GM21825 (cell line): ENCODE data around the gene OR51B4.
"Not testable (repeated sequence)": the region's sequence is repeated elsewhere in the genome, so short reads cannot be mapped to it uniquely, and the experiment has no call there.

Source experiments
- ATAC-seq: cut with Tn5 transposase; IDR thresholded peaks from one replicate; pipeline ENCODE4 v1.9.1; 2021; ENCODE audit warnings: mild to moderate bottlenecking, moderate library complexity; ENCODE audit not compliant: unreplicated experiment

OR51B4 gene

GRCh38 chr11:5297721-5298323 lies 3.9 kb downstream of the OR51B4 start:
- ATAC-seq: no peak

- ATAC-seq: not testable (repeated sequence)
These were observed 7.3 kb downstream of the OR51B4 start for GRCh38 chr11:5294342-5294995.

- ATAC-seq: no peak
These were observed 8.7 kb downstream of the OR51B4 start for GRCh38 chr11:5293028-5293427.

GRCh38 chr11:5291207-5291838 lies 10.4 kb downstream of the OR51B4 start:
- ATAC-seq: peak; percentile 93

GRCh38 chr11:5290106-5290505 lies 11.6 kb downstream of the OR51B4 start:
- ATAC-seq: no peak

GRCh38 chr11:5289696-5290095 lies 12.1 kb downstream of the OR51B4 start:
- ATAC-seq: no peak

GRCh38 chr11:5288906-5289550 lies 12.7 kb downstream of the OR51B4 start:
- ATAC-seq: no peak

- no peak for ATAC-seq
These were observed 13.4 kb downstream of the OR51B4 start for GRCh38 chr11:5288108-5288905.

GRCh38 chr11:5286901-5287300 lies 14.8 kb downstream of the OR51B4 start:
- ATAC-seq: no peak

- ATAC-seq: no peak
These were observed 15.4 kb downstream of the OR51B4 start for GRCh38 chr11:5286351-5286750.

GRCh38 chr11:5285703-5286340 lies 15.9 kb downstream of the OR51B4 start:
- ATAC-seq: no peak

GRCh38 chr11:5284637-5285036 lies 17.1 kb downstream of the OR51B4 start:
- ATAC-seq: no peak

GRCh38 chr11:5283882-5284281 lies 17.9 kb downstream of the OR51B4 start:
- ATAC-seq: no peak

GRCh38 chr11:5283086-5283485 lies 18.7 kb downstream of the OR51B4 start:
- ATAC-seq: no peak

GRCh38 chr11:5282628-5283027 lies 19.1 kb downstream of the OR51B4 start:
- no peak for ATAC-seq

- ATAC-seq: no peak
These were observed 20.1 kb downstream of the OR51B4 start for GRCh38 chr11:5281596-5281995.

GRCh38 chr11:5280582-5281102 lies 21.1 kb downstream of the OR51B4 start:
- peak; percentile 97 for ATAC-seq

- no peak for ATAC-seq
These were observed 22.2 kb downstream of the OR51B4 start for GRCh38 chr11:5279471-5280090.

- ATAC-seq: no peak
These were observed 23.9 kb downstream of the OR51B4 start for GRCh38 chr11:5277807-5278382.

GRCh38 chr11:5276697-5277096 lies 25.0 kb downstream of the OR51B4 start:
- no peak for ATAC-seq
